IMR-90 (cell line): ENCODE data around the gene BAZ2B. TPM values are rescaled to one million over a fixed set of nuclear protein-coding genes. Genes with fewer than 3 reads are reported as not detected.

Source experiments
- ATAC-seq: fragments of 200-7000 bp; cut with Tn5 transposase; 2 replicates; pipeline ENCODE4 v1.9.1; 2020; ENCODE audit warnings: low read depth, mild to moderate bottlenecking, moderate library complexity
- BruUV-seq: library from RNA; stranded (reverse); fragments of 400-500 nt; replicated peaks from 2 replicates; lab custom pipeline; 2021; lab: Mats Ljungman, UMichigan
- CTCF ChIA-PET: fragments of 300-600 bp; formaldehyde crosslinking; extraction: SDS; loops from one replicate; lab custom pipeline; 2021; ENCODE audit warnings: antibody characterized with exemption; lab: Yijun Ruan, JAX
- POLR2A ChIA-PET: fragments of 300-600 bp; sonication (Branson Sonifier 250); formaldehyde crosslinking; loops from one replicate; lab custom pipeline; 2022; ENCODE audit warnings: antibody characterized with exemption; ENCODE audit not compliant: unreplicated experiment; lab: Charles Lee
- DNase-seq: peaks from one replicate; pipeline ENCODE4 v3.0.0; 2013
- H2AFZ ChIP-seq: replicated peaks from 2 replicates; pipeline ENCODE3; 2013; ENCODE audit warnings: low read length, mild to moderate bottlenecking; ENCODE audit not compliant: poor library complexity
- H2AK5ac ChIP-seq: 2 replicates; pipeline ENCODE4 v1.6.1; 2013; ENCODE audit warnings: low read depth, low read length, inconsistent platforms
- H2AK9ac ChIP-seq: replicated peaks from 2 replicates; pipeline ENCODE3; 2013; ENCODE audit warnings: mild to moderate bottlenecking, low read depth, low read length, moderate library complexity; ENCODE audit not compliant: poor library complexity
- H2BK120ac ChIP-seq: 2 replicates; pipeline ENCODE4 v1.6.1; 2013; ENCODE audit warnings: low read depth, low read length, inconsistent platforms
- H2BK15ac ChIP-seq: 3 replicates; pipeline ENCODE4 v1.6.1; 2013; ENCODE audit warnings: low read depth, low read length, inconsistent platforms
- H2BK20ac ChIP-seq: 2 replicates; pipeline ENCODE4 v1.6.1; 2013; ENCODE audit warnings: low read depth, mild to moderate bottlenecking, inconsistent platforms, low read length, moderate library complexity
- H2BK5ac ChIP-seq: 2 replicates; pipeline ENCODE4 v1.6.1; 2013; ENCODE audit warnings: mild to moderate bottlenecking, low read depth, low read length, inconsistent platforms; ENCODE audit not compliant: poor library complexity, severe bottlenecking
- H3K14ac ChIP-seq: replicated peaks from 2 replicates; pipeline ENCODE4 v1.6.1; 2013; ENCODE audit warnings: low read depth, low read length, inconsistent platforms
- H3K18ac ChIP-seq: 2 replicates; pipeline ENCODE4 v1.6.1; 2013; ENCODE audit warnings: low read depth, low read length, control low read depth
- H3K23ac ChIP-seq: 2 replicates; pipeline ENCODE4 v1.6.1; 2013; ENCODE audit warnings: low read depth, low read length, inconsistent platforms
- H3K27ac ChIP-seq: 2 replicates; pipeline ENCODE4 v1.5.1; 2013; ENCODE audit warnings: mild to moderate bottlenecking, control low read depth, low read length; ENCODE audit not compliant: insufficient read depth
- H3K27me3 ChIP-seq: 2 replicates; pipeline ENCODE4 v1.6.1; 2013; ENCODE audit warnings: low read length; ENCODE audit not compliant: control insufficient read depth, insufficient read depth
- H3K36me3 ChIP-seq: 2 replicates; pipeline ENCODE4 v1.6.1; 2013; ENCODE audit warnings: low read length, mixed read lengths; ENCODE audit not compliant: control insufficient read depth, insufficient read depth
- H3K4ac ChIP-seq: 2 replicates; pipeline ENCODE4 v1.6.1; 2013; ENCODE audit warnings: low read depth, low read length, inconsistent platforms
- H3K4me1 ChIP-seq: 2 replicates; pipeline ENCODE4 v1.6.1; 2013; ENCODE audit warnings: low read length, mixed read lengths; ENCODE audit not compliant: control insufficient read depth, insufficient read depth
- H3K4me2 ChIP-seq: 2 replicates; pipeline ENCODE4 v1.6.1; 2013; ENCODE audit warnings: low read depth, mild to moderate bottlenecking, control low read depth, low read length, moderate library complexity
- H3K4me3 ChIP-seq: 2 replicates; pipeline ENCODE4 v1.5.1; 2013; ENCODE audit warnings: low read depth, mild to moderate bottlenecking, control low read depth, low read length, moderate library complexity; ENCODE audit not compliant: insufficient read depth
- H3K56ac ChIP-seq: 2 replicates; pipeline ENCODE4 v1.6.1; 2013; ENCODE audit warnings: low read length, inconsistent platforms; ENCODE audit not compliant: insufficient read depth; ENCODE audit errors: extremely low read depth
- H3K79me1 ChIP-seq, 2 experiments: 2 replicates each; pipeline ENCODE4 v1.6.1; 2013; ENCODE audit warnings: low read length in 2 of 2, inconsistent platforms in 1 of 2, low read depth in 1 of 2
- H3K9ac ChIP-seq: 2 replicates; pipeline ENCODE4 v1.6.1; 2013; ENCODE audit warnings: low read depth, low read length, control low read depth
- H3K9me1 ChIP-seq: 2 replicates; pipeline ENCODE4 v1.6.1; 2013; ENCODE audit warnings: low read length, inconsistent platforms; ENCODE audit not compliant: insufficient read depth
- H3K9me3 ChIP-seq: 2 replicates; pipeline ENCODE4 v1.6.1; 2013; ENCODE audit warnings: low read length; ENCODE audit not compliant: control insufficient read depth, insufficient read depth
- H4K20me1 ChIP-seq: 2 replicates; pipeline ENCODE4 v1.6.1; 2013; ENCODE audit warnings: low read length, inconsistent platforms; ENCODE audit not compliant: insufficient read depth
- H4K5ac ChIP-seq: 2 replicates; pipeline ENCODE4 v1.6.1; 2013; ENCODE audit warnings: mild to moderate bottlenecking, low read depth, low read length, control low read depth
- H4K8ac ChIP-seq, 2 experiments: 2 replicates each; pipeline ENCODE4 v1.6.1; 2013; ENCODE audit warnings: low read depth in 2 of 2, low read length in 2 of 2, control low read depth in 1 of 2, inconsistent platforms in 1 of 2
- H4K91ac ChIP-seq: 2 replicates; pipeline ENCODE4 v1.6.1; 2013; ENCODE audit warnings: low read depth, low read length, inconsistent platforms; ENCODE audit not compliant: insufficient read depth
- BHLHE40 ChIP-seq: fragments of 150-350 bp; IDR thresholded peaks from 2 replicates; pipeline ENCODE4 v1.6.1; 2016; ENCODE audit warnings: mild to moderate bottlenecking, low read depth, low read length
- CEBPB ChIP-seq: IDR thresholded peaks from 2 replicates; pipeline ENCODE4 v1.6.1; 2012; ENCODE audit warnings: low read depth, low read length, improper control_type of control experiment
- CTCF ChIP-seq: conservative IDR thresholded peaks from 2 replicates; pipeline ENCODE4 v1.5.1; 2012; ENCODE audit warnings: mild to moderate bottlenecking, low read depth, low read length, improper control_type of control experiment
- MAFK ChIP-seq: IDR thresholded peaks from 2 replicates; pipeline ENCODE4 v1.6.1; 2012; ENCODE audit warnings: low read depth, low read length, improper control_type of control experiment
- MAZ ChIP-seq: IDR thresholded peaks from 2 replicates; pipeline ENCODE4 v1.6.1; 2012; ENCODE audit warnings: low read depth, mild to moderate bottlenecking, low read length, improper control_type of control experiment, moderate library complexity, borderline replicate concordance
- RCOR1 ChIP-seq: IDR thresholded peaks from 2 replicates; pipeline ENCODE4 v1.6.1; 2012; ENCODE audit warnings: mild to moderate bottlenecking, low read length, improper control_type of control experiment; ENCODE audit not compliant: insufficient replicate concordance
- SMC3 ChIP-seq: fragments of 150-350 bp; IDR thresholded peaks from 2 replicates; pipeline ENCODE4 v1.6.1; 2016; ENCODE audit warnings: low read depth, mild to moderate bottlenecking, antibody characterized with exemption, low read length, moderate library complexity
- WGBS, 2 experiments: methylation state at CpG; one replicate each; pipeline versions ENCODE4 v1.1.5 to v1.1.7; 2013; ENCODE audit warnings: missing lambda C conversion rate in 2 of 2; ENCODE audit not compliant: insufficient read length in 1 of 2; ENCODE audit errors: extremely low coverage in 2 of 2; 5-methylcytosine and 5-hydroxymethylcytosine counted together
- dilution Hi-C: fragments of 300-500 bp; cut with HindIII; formaldehyde crosslinking; loops from one replicate; pipeline ENCODE4 v1.14.3; 2018; ENCODE audit warnings: low sequenced_read_pairs; ENCODE audit not compliant: unreplicated experiment
- in situ Hi-C: fragments of 300-500 bp; cut with MboI; formaldehyde crosslinking; loops from 3 replicates; pipeline ENCODE4 v1.14.3; 2019; ENCODE audit warnings: low sequenced_read_pairs, inconsistent platforms, mixed read lengths
- intact Hi-C: fragments of 100-400 bp; cut with micrococcal nuclease; formaldehyde crosslinking; loops from 2 replicates; pipeline ENCODE4 v1.10.0; 2022
- polyA plus RNA-seq, 3 experiments: library from polyadenylated mRNA; depleted of rRNA; stranded (reverse); fragments of >200 nt; gene quantifications; 2 replicates each; pipeline ENCODE4 v1.2.3, GENCODE V29; 2012; ENCODE audit warnings: low replicate concordance in 1 of 3
- total RNA-seq: library from RNA; depleted of rRNA; stranded (reverse); fragments of >200 nt; gene quantifications from 2 replicates; pipeline ENCODE4 v1.2.3, GENCODE V29; 2012
- TF ChIP-seq, protein P1 (sequence below): fragments of 150-350 bp; IDR thresholded peaks from 2 replicates; pipeline ENCODE4 v1.6.1; 2017; ENCODE audit warnings: mild to moderate bottlenecking, antibody characterized with exemption, low read length, low read depth

The BAZ2B gene
- total and polyA plus RNA-seq, 2 of the 4 experiments (the other 2 are of a cell fraction), result 8.9 to 42.1 TPM

DNA sequence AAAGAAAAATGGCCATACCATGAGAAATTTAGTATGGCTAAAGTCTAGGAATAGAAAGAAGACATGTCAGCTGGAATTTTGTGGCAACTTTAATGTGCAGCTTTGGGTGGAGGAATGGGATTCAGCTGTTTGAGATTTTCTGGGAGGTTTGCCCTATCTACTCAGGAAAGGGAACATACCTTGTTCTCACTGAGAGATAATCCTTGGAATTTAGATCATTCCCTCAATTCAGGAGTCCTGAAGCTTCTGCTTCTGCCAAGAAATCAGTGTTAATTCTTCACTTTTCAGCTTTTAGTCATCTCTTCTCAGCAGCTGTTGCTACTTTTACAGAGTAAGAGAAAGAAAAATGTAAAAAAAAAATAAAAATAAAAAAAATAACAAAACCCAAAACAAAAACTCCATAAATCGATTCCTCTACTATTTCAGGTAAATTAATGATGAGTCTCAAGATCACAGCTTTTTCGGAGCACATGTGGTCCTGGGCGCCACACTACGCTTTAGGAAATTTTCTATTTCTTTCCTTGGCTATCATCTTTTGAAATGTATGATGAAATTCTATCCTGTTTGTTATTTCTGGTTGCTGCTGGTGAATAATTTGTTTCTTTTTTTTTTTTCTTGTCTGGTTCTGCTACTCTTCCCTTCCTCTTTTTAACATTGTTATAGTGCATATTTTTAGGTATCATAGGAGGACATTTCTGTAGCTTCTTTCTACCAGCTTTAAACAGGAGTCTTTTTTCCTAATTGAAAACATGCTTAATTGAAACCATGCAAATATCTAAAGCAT, 18.9 kb upstream of the BAZ2B start:
- no TSS peak for BruUV-seq
- H2AFZ ChIP-seq, result no peak overlapping the region
- H2BK20ac ChIP-seq, result no peak overlapping the region
- H4K91ac ChIP-seq, result no peak overlapping the region
- H3K14ac ChIP-seq, result no peak overlapping the region
- DNase-seq, result peak; percentile 39
- H2BK120ac ChIP-seq, result no peak overlapping the region
- TF ChIP-seq SMC3 (no peak), BHLHE40 (no peak), RCOR1 (no peak), CEBPB (peak; percentile 31), MAFK (no peak), MAZ (no peak), CTCF (no peak)
- TF ChIP-seq, protein P1, sequence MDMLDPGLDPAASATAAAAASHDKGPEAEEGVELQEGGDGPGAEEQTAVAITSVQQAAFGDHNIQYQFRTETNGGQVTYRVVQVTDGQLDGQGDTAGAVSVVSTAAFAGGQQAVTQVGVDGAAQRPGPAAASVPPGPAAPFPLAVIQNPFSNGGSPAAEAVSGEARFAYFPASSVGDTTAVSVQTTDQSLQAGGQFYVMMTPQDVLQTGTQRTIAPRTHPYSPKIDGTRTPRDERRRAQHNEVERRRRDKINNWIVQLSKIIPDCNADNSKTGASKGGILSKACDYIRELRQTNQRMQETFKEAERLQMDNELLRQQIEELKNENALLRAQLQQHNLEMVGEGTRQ, result no peak
- no peaks in the 10 kb centered on the region for H3K27me3 ChIP-seq
- no peak overlapping the region for H3K4me2 ChIP-seq
- dilution Hi-C loops (no loop called here), in situ Hi-C loops (no loop called here), intact Hi-C loops (no loop called here)
- no peak overlapping the region for H2BK15ac ChIP-seq
- WGBS, 2 experiments, result no CpG with 5 or more reads among the region's 4 CpGs
- no peaks in the 10 kb centered on the region for H3K36me3 ChIP-seq
- peaks cover 3% of the 10 kb centered on the region; the same call in 1 of the 2 replicates for H3K9me1 ChIP-seq
- no peak overlapping the region for H3K9ac ChIP-seq
- no peak overlapping the region for H4K5ac ChIP-seq
- H3K27ac ChIP-seq, result no peak overlapping the region
- CTCF ChIA-PET, result interaction anchor here (0.5 to 0.8 kb wide), 3 partner anchors 14 to 39 kb away, joined by 3 read pairs; no protein-coding TSS in a partner anchor
- ATAC-seq, result no peak
- no peak overlapping the region for H3K4me3 ChIP-seq
- no peak overlapping the region for H3K18ac ChIP-seq
- H3K23ac ChIP-seq, result no peak overlapping the region
- 0 out of 4 replicates have a peak, but pooled peaks cover 0 to 6% of the 10 kb centered on the region in 2 experiments for H3K79me1 ChIP-seq
- no peak overlapping the region for H2BK5ac ChIP-seq
- no peak overlapping the region for H4K8ac ChIP-seq
- no peak overlapping the region for H3K4ac ChIP-seq
- no peaks in the 10 kb centered on the region for H3K9me3 ChIP-seq
- H2AK5ac ChIP-seq, result no peak overlapping the region
- peaks cover 5% of the 10 kb centered on the region for H3K4me1 ChIP-seq
- H4K20me1 ChIP-seq, result no peaks in the 10 kb centered on the region
- H2AK9ac ChIP-seq, result no peak overlapping the region
- H3K56ac ChIP-seq, result no peak overlapping the region
- POLR2A ChIA-PET, result no interaction called here
